ENCODE results near the gene COL4A1. TPM values are rescaled to one million over a fixed set of nuclear protein-coding genes. Genes with fewer than 3 reads are reported as not detected.
A peak's percentile ranks its signal among the peaks of the same experiment; 100 is the strongest.

The COL4A1 gene
- total RNA-seq, 1 experiment from 2014 or later: 257 TPM

GRCh38 chr13:110237875-110238817 lies 68.8 kb downstream of the COL4A1 start:
- DNase-seq (ENCODE audit: low read depth): no peak

GRCh38 chr13:110236831-110237261 lies 70.1 kb downstream of the COL4A1 start:
- no peak for DNase-seq (ENCODE audit: low read depth)

DNA sequence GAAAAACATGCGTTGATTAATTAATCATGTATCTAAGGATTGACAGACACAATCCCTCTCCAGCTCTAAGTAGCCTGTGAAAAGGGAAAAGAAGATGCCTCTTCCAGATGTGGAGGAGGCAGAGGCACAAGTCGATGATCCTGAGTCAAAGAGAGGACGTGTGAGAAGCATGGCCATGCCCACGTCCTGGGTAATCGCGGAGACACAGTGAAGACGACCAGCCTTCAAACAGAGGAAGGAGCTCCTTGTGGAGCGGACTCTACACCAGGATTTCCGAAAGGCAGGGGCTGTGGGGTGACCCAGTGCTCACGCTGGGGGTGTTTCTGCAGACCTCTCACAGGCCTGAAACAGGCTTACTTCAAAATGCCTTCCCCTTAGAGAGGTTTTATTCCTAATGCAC lies 70.5 kb downstream of the COL4A1 start:
- no peak for DNase-seq (ENCODE audit: low read depth)

- DNase-seq (ENCODE audit: low read depth): no peak
Observed at GRCh38 chr13:110234532-110234931, 72.4 kb downstream of the COL4A1 start.

DNA sequence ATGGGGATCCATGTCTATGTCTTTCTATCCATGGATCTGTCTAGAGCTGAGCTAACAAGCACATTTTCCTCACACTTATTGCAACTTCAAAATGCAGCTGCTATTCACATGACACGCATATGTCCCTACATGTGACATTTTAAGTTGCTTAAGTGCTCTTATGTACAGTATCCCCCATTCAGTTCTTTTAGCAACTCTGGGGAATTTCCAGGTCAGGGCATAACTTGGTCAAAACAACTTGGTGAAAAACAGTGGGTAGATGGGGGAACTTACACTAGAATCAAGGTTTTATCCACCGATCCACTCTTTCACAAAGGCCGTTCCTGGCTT lies 73.0 kb downstream of the COL4A1 start:
- DNase-seq (ENCODE audit: low read depth): no peak

DNA sequence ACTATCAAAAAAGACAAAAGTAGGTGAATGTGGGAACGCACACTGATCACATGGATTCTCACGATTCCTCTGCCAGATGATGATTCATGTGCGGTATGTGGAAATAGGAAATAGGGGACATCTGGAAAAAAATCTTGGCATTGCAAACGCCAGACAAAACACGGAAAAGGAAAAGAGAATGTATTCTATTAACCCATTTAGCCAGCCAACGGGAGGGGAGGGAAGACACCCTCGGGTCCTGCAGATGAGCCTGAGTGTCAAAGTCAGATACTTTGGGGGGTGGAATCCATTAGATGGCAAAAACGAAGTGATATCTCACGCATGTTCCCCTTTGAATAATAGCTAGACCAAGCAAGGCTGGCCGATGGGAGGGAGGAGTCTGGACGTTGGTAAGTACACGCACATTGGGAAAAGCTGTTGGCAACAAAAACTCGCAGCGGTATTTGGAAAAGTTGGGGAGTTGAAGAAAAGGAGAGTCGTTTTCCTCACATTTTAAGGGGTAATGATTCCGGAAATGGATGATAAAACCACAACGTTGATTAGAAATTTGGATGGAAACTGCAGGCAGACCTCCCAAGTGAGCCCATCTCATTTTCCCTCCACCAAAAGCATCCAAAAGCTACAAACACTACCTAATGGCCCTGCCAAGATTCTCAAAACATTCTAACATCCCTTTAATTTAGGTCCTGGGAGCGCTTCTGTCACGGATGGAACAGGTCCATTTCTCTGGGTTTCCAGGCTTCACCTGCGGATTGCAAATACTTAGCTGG lies 73.6 kb downstream of the COL4A1 start:
- DNase-seq (ENCODE audit: low read depth): peak; percentile 75

GRCh38 chr13:110232756-110233155 lies 74.2 kb downstream of the COL4A1 start:
- DNase-seq (ENCODE audit: low read depth): peak; percentile 56

GRCh38 chr13:110232142-110232541 lies 74.8 kb downstream of the COL4A1 start:
- DNase-seq (ENCODE audit: low read depth): no peak

DNA sequence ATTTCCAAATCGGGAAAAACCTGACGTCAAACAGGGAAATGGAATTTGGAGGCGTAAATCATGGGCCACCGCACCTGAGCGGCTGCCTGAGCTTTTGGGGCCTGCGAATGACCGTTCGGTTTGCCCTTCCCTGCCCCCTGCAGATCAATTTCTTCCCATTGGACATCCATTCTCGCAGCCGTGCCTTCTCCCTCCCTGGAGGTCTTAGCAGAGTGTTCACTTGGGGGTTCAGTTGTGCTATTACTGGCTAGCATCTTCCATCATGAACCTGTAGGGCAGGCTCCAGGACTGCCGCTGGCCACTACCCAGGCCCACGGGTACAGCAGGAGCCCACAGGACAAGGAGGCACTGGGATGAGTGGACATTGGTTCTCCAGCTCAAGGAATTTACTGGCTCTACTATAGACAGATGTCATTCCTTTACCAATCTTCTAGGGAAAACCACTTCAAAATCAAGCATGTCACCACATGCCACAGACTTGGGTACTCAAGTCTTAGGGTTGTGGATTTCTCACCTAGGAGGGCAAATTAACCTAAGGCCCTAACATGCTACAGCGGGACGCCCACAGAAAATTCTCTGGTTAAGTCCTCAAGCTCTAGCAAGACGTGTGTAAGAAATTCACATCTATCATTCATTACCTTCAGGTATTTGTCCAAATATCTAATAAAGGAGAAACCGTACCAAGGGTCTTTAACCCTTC lies 75.5 kb downstream of the COL4A1 start:
- DNase-seq (ENCODE audit: low read depth): no peak

- no peak for DNase-seq (ENCODE audit: low read depth)
Observed at GRCh38 chr13:110230661-110231347, 76.2 kb downstream of the COL4A1 start.

- no peak for DNase-seq (ENCODE audit: low read depth)
Observed at GRCh38 chr13:110229905-110230563, 76.9 kb downstream of the COL4A1 start.

DNA sequence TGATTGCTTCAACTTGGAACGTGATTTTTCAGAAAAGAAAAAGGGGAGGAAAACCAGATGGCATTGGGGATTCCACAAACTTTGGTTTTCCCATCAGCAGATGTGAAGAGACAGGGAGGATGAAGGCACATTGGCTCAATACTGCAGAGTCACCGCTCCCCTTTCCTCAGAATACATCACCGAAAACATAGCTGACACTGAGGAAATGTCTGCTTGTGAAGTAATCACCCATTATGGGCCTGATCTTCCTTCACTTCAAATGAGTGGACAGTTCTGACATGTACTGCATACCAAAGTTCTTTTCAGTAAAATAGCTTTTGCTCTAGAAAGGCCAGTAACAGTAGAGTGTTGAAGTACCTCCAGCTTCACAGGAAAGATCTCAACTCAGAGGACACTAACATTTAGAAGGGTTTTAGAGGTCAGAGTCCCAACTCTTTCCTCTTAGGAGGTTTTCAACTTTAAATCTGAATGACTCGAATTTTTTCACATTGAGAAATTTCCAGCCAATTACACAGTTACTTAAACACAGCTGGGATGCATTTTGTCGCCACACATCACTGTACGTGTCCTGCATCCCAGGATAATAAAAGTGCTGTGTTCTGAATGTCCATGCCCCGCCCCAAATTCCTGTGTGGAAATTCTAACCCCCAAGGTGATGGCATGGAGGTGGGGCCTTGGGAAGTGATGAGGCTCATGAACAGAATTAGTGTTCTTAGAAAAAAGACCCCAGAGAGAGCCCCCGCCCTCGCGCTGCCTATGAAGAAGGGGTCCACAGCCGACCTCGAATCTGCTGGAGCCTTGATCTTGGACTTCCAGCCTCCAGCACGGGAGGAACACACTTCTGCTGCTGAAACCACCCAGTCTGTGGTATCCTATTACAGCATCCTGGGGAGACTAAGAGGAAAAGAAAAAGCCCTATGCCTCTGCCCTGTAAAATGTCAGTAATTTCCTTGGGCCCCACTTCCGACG lies 77.7 kb downstream of the COL4A1 start:
- no peak for DNase-seq (ENCODE audit: low read depth)

GRCh38 chr13:110227864-110228643 lies 78.9 kb downstream of the COL4A1 start:
- DNase-seq (ENCODE audit: low read depth): no peak

DNA sequence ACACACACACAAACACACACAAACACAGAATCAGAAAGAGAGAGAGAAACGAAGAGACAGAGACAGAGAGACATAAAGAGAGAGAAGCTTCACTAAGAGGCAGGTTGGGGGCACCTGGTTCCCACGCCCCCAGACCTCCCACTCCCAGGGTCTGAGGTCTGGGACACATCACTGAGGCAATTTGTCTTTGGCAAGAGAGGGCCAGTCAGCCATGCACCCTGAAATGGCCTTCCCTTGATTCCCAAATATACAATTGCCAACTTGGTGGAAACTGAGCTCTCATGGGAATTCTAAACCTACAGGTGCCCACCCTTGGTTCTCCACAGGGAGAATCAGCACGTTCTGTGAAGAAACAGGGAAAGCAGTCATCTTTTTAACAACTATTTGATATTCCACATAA lies 79.5 kb downstream of the COL4A1 start:
- DNase-seq (ENCODE audit: low read depth): no peak

GRCh38 chr13:110225609-110226574 lies 81.1 kb downstream of the COL4A1 start:
- DNase-seq (ENCODE audit: low read depth): no peak

GRCh38 chr13:110225003-110225402 lies 82.0 kb downstream of the COL4A1 start:
- DNase-seq (ENCODE audit: low read depth): no peak

DNA sequence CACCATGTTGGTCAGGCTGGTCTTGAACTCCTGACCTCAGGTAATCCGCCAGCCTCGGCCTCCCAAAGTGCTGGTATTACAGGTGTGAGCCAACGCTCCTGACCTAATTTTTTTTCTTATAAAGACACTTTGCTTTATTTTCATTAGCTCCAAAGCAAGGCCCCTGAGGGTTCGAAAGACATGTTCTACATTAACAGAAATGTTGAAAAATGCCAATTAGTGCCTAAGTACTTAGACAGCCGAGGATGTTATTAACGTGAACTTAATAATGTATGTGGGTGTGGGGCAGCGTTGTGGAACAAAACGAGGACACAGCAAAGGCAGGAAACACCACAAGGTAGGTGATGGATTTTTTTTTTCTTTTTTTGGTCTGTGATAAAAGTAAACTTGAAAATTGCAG lies 82.4 kb downstream of the COL4A1 start:
- no peak for DNase-seq (ENCODE audit: low read depth)

Measured in Daoy (cell line).